ENCODE measurements around the gene FLRT2. TPM values are rescaled to one million over a fixed set of nuclear protein-coding genes. Genes with fewer than 3 reads are reported as not detected.

FLRT2 gene
- total RNA-seq, 4 donors from 2014 or later = 2.2 to 7.1 (median 5.4) TPM

DNA sequence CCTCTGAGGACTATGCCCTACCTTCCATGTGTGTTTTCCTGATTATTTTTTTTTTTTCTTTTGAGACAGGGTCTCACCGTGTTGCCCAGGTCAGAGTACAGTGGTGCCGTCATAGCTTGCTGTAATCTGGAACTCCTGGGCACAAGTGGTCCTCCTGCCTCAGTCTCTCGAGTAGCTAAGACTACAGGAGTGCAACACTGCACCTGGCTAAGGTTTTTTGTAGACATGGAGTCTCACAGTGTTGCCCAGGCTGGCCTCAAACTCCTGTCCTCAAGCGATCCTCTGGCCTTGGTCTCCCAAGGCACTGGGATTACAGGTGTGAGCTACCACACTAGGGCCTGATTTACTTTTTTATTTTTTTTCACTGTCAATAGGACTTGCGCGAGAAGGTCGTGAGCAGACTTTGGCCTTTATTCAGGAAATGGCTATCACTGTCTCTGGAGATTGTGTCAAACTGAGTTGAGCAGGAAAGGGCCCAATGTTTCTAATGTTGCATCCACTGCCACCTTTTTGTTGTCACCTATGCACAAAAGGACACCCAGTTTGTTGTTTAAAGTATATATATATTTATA lies 47.7 kb downstream of the FLRT2 start:
- intact Hi-C loops (cut with DNase I; ENCODE audit: low total_unique reads) (no loop called here), in situ Hi-C loops (cut with MboI; ENCODE audit: low sequenced_read_pairs in 4 of 4) (no loop called here)
- peaks cover 61 to 73% of the 10 kb centered on the region in 2 donors for H3K4me1 ChIP-seq
- no peak overlapping the region for H3K4me3 ChIP-seq
- ATAC-seq (no peak), DNase-seq (no peak)
- no peaks in the 10 kb centered on the region for H3K27me3 ChIP-seq
- no peaks in the 10 kb centered on the region for H3K36me3 ChIP-seq
- H3K27ac ChIP-seq = peak overlapping the region; percentile 77 to 86 (median 82)
- TF ChIP-seq, protein P1, sequence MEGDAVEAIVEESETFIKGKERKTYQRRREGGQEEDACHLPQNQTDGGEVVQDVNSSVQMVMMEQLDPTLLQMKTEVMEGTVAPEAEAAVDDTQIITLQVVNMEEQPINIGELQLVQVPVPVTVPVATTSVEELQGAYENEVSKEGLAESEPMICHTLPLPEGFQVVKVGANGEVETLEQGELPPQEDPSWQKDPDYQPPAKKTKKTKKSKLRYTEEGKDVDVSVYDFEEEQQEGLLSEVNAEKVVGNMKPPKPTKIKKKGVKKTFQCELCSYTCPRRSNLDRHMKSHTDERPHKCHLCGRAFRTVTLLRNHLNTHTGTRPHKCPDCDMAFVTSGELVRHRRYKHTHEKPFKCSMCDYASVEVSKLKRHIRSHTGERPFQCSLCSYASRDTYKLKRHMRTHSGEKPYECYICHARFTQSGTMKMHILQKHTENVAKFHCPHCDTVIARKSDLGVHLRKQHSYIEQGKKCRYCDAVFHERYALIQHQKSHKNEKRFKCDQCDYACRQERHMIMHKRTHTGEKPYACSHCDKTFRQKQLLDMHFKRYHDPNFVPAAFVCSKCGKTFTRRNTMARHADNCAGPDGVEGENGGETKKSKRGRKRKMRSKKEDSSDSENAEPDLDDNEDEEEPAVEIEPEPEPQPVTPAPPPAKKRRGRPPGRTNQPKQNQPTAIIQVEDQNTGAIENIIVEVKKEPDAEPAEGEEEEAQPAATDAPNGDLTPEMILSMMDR (IDR thresholded peaks at IDR 0.05 in 4 of 5, conservative IDR thresholded peaks at IDR 0.05 in 1 of 5) = no peak
- no peak for TF ChIP-seq POLR2A (IDR thresholded peaks at IDR 0.05)
- H3K9me3 ChIP-seq = no peaks in the 10 kb centered on the region

DNA sequence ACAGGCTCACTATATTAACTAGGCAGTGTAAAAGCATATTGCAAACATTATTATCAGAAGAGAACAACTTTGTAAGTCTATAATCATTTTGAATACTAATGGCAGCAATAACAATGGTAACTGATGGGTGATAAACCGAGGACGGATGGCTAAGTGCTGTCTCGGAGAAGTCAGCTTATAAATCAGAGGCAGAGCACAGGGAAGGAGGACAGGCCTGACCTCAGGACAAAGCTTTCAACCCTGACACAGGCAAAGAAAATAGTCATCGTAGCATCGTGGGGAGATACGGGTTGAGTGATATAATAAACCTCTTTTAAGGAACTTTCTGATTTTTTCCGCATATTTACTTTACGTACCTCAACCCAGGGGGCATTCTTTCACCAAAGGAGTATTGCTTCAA lies 48.4 kb downstream of the FLRT2 start:
- Histone ChIP-seq H3K4me1 (peaks cover 62 to 72% of the 10 kb centered on the region in 2 donors), H3K36me3 (no peaks in the 10 kb centered on the region), H3K9me3 (no peaks in the 10 kb centered on the region), H3K27me3 (no peaks in the 10 kb centered on the region), H3K27ac (peak overlapping the region; percentile 35 to 86 (median 82)), H3K4me3 (no peak overlapping the region)
- intact Hi-C loops (cut with DNase I; ENCODE audit: low total_unique reads) (no loop called here), in situ Hi-C loops (cut with MboI; ENCODE audit: low sequenced_read_pairs in 4 of 4) (no loop called here)
- ATAC-seq (no peak), DNase-seq (no peak)
- TF ChIP-seq, protein P1 (IDR thresholded peaks at IDR 0.05 in 4 of 5, conservative IDR thresholded peaks at IDR 0.05 in 1 of 5) = no peak
- TF ChIP-seq POLR2A (IDR thresholded peaks at IDR 0.05) = no peak

DNA sequence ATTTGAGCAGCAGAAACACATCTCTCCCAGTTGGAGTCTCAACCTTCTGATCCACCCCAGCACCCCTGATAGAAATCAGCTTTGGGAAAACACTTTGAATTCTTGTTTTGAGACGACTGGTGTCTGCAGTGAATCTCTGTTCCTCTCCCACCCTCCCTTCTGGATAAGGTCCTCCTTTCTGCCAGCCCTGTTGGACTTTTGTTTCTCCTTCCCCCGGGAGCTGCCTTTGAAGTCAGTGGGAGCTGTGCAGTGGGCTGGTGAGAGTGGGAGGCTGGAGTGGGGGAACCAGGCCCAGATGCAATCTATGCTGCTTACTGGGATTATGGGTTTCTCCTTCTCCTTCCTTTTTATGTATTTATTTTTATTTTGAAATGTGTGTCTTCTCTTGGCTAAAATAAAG lies 49.0 kb downstream of the FLRT2 start:
- in situ Hi-C loops (cut with MboI; ENCODE audit: low sequenced_read_pairs in 4 of 4) = no loop called here

DNA sequence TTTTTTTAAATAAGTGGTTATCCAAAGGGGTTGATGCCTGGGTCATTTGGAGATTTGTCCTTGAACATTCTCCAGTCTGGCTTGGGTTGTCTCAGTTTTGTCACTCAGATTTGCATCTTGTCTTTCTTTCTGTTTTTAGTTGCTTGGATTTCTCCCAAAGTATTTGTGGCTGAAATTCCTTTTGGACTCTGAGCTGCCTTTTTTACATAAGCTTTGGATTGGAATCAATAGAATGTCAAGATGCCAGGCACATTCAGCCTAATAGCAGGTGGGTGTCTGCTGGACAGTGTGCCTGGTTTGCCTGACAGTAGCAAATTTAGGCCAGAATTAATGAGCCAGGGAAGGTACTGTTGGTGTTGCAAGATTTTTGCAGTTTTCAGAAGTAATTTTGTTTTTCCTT lies 50.0 kb downstream of the FLRT2 start:
- H3K36me3 ChIP-seq = no peaks in the 10 kb centered on the region
- DNase-seq (no peak), ATAC-seq (no peak)
- in situ Hi-C loops (cut with MboI; ENCODE audit: low sequenced_read_pairs in 4 of 4) = no loop called here
- peak overlapping the region; percentile 20 to 86 (median 82) for H3K27ac ChIP-seq
- H3K4me1 ChIP-seq = peaks cover 54 to 67% of the 10 kb centered on the region in 2 donors
- H3K27me3 ChIP-seq = no peaks in the 10 kb centered on the region
- intact Hi-C loops (cut with DNase I; ENCODE audit: low total_unique reads) = no loop called here
- TF ChIP-seq, protein P1 (IDR thresholded peaks at IDR 0.05 in 4 of 5, conservative IDR thresholded peaks at IDR 0.05 in 1 of 5) = no peak
- TF ChIP-seq POLR2A (IDR thresholded peaks at IDR 0.05) = no peak
- no peaks in the 10 kb centered on the region for H3K9me3 ChIP-seq
- H3K4me3 ChIP-seq = no peak overlapping the region

More for the DNA sequence above, 49.0 kb downstream of the FLRT2 start:
- intact Hi-C loops (cut with DNase I; ENCODE audit: low total_unique reads) = no loop called here
- Histone ChIP-seq H3K4me1 (peaks cover 64 to 72% of the 10 kb centered on the region in 2 donors), H3K27me3 (no peaks in the 10 kb centered on the region), H3K4me3 (no peak overlapping the region), H3K36me3 (no peaks in the 10 kb centered on the region), H3K9me3 (no peaks in the 10 kb centered on the region), H3K27ac (peak overlapping the region; percentile 35 to 86 (median 82))
- ATAC-seq (no peak), DNase-seq (no peak)
- TF ChIP-seq, protein P1 (IDR thresholded peaks at IDR 0.05 in 4 of 5, conservative IDR thresholded peaks at IDR 0.05 in 1 of 5) = no peak
- no peak for TF ChIP-seq POLR2A (IDR thresholded peaks at IDR 0.05)
